ENCODE measurements around the gene ACTG1. TPM values are rescaled to one million over a fixed set of nuclear protein-coding genes. Genes with fewer than 3 reads are reported as not detected.
A peak's percentile ranks its signal among the peaks of the same experiment; 100 is the strongest.

Gene ACTG1
- total and polyA plus RNA-seq, 9 of the 15 experiments (the other 6 are each of a cell fraction or from before 2014, with no cell fraction given): 224 to 1,775 (median 568) TPM

- 0 out of 2 replicates have a peak, but pooled peaks have one; percentile 8 for TF ChIP-seq NKRF (IDR thresholded peaks at IDR 0.05; ENCODE audit: borderline replicate concordance)
- peak; percentile 97 for TF ChIP-seq ZNF395 (CRISPR knock-in tag; IDR thresholded peaks at IDR 0.05)
- TF ChIP-seq ZNF644 (tag; IDR thresholded peaks at IDR 0.05; ENCODE audit: low read depth): peak; percentile 97
- no peak for TF ChIP-seq ZNF551 (CRISPR knock-in tag; IDR thresholded peaks at IDR 0.05)
- no peak for TF ChIP-seq E4F1 (CRISPR knock-in tag; IDR thresholded peaks at IDR 0.05; ENCODE audit: borderline replicate concordance)
- TF ChIP-seq CTBP1 (IDR thresholded peaks at IDR 0.05; ENCODE audit: borderline replicate concordance): 0 out of 2 replicates have a peak, but pooled peaks have one; percentile 8
- no peak for TF ChIP-seq SETDB1 (IDR thresholded peaks at IDR 0.05; ENCODE audit: low read length)
- no peak for TF ChIP-seq ARID2 (IDR thresholded peaks at IDR 0.05)
- TF ChIP-seq ZEB2 (IDR thresholded peaks at IDR 0.05): no peak
- no peak for TF ChIP-seq ZNF318 (IDR thresholded peaks at IDR 0.05; ENCODE audit: borderline replicate concordance in 1 of 2, low read depth in 1 of 2)
- TF ChIP-seq, protein P1, sequence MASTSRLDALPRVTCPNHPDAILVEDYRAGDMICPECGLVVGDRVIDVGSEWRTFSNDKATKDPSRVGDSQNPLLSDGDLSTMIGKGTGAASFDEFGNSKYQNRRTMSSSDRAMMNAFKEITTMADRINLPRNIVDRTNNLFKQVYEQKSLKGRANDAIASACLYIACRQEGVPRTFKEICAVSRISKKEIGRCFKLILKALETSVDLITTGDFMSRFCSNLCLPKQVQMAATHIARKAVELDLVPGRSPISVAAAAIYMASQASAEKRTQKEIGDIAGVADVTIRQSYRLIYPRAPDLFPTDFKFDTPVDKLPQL (IDR thresholded peaks at IDR 0.05; ENCODE audit: extremely low read depth, insufficient read length): peak; percentile 80
Observed at GRCh38 chr17:81512562-81513371, at the start of gene ACTG1 (continued).

All from K562 (cell line).